Ishikawa (cell line): ENCODE measurements around the gene CLN6.
A peak's percentile ranks its signal among the peaks of the same experiment; 100 is the strongest.

Experiments
- CEBPB ChIP-seq: IDR thresholded peaks from 2 replicates; pipeline ENCODE4 v1.6.1; 2012
- CREB1 ChIP-seq: IDR thresholded peaks from 2 replicates; pipeline ENCODE4 v1.6.1; 2012; ENCODE audit warnings: low read depth
- EGR1 ChIP-seq: IDR thresholded peaks from 2 replicates; pipeline ENCODE4 v1.6.1; 2012
- EP300 ChIP-seq: IDR thresholded peaks from 2 replicates; pipeline ENCODE4 v1.6.1; 2012; ENCODE audit warnings: borderline replicate concordance
- FOXM1 ChIP-seq: IDR thresholded peaks from 2 replicates; pipeline ENCODE4 v1.6.1; 2012; ENCODE audit warnings: low read depth, borderline replicate concordance
- NFIC ChIP-seq: IDR thresholded peaks from 2 replicates; pipeline ENCODE4 v1.6.1; 2012
- RAD21 ChIP-seq: IDR thresholded peaks from 2 replicates; pipeline ENCODE4 v1.6.1; 2012; ENCODE audit warnings: low read depth
- TAF1 ChIP-seq: IDR thresholded peaks from 2 replicates; pipeline ENCODE4 v1.6.1; 2012; ENCODE audit warnings: low read depth, mild to moderate bottlenecking
- TCF12 ChIP-seq: IDR thresholded peaks from 2 replicates; pipeline ENCODE4 v1.6.1; 2012; ENCODE audit warnings: low read depth
- TEAD4 ChIP-seq: IDR thresholded peaks from 2 replicates; pipeline ENCODE4 v1.6.1; 2012
- USF1 ChIP-seq: IDR thresholded peaks from 2 replicates; pipeline ENCODE4 v1.6.1; 2012
- YY1 ChIP-seq: IDR thresholded peaks from 2 replicates; pipeline ENCODE4 v1.6.1; 2012; ENCODE audit warnings: low read depth
- ZBTB7A ChIP-seq: IDR thresholded peaks from 2 replicates; pipeline ENCODE4 v1.6.1; 2012; ENCODE audit warnings: low read depth
- TF ChIP-seq, protein P1 (sequence below): IDR thresholded peaks from 2 replicates; pipeline ENCODE4 v1.6.1; 2012; ENCODE audit warnings: low read depth, mild to moderate bottlenecking
- TF ChIP-seq, protein P2 (sequence below): IDR thresholded peaks from 2 replicates; pipeline ENCODE4 v1.6.1; 2012

The CLN6 gene

GRCh38 chr15:68252925-68253534, 23.5 kb upstream of the CLN6 start:
- TF ChIP-seq RAD21 (peak; percentile 84), ZBTB7A (no peak)

DNA sequence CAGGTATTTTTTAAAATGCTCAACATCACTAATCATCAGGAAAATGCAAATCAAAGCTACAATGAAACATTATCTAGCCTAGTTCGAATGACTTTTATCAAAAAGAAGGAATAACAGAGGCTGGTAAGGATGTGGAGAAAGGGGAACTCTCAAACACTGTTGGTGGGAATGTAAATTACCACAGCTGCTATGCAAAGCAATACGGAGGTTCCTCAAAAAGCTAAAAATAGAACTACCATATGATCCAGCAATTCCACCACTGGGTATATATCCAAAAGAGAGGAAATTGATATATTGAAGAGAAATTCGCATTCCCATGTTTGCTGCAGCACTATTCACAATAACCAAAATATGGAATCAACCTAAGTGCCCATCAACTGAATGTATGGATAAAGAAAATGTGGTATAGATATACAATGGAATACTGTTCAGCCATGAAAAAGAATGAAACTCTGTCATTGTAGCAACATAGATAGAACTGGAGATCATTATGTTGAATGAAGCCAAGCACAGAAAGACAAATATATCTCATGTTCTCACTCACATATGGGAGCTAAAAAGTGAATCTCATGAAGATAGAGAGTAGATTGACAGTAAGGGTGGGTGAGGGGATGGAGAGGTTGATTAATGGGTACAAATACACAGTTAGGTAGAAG, 19.7 kb upstream of the CLN6 start:
- TF ChIP-seq, protein P1, sequence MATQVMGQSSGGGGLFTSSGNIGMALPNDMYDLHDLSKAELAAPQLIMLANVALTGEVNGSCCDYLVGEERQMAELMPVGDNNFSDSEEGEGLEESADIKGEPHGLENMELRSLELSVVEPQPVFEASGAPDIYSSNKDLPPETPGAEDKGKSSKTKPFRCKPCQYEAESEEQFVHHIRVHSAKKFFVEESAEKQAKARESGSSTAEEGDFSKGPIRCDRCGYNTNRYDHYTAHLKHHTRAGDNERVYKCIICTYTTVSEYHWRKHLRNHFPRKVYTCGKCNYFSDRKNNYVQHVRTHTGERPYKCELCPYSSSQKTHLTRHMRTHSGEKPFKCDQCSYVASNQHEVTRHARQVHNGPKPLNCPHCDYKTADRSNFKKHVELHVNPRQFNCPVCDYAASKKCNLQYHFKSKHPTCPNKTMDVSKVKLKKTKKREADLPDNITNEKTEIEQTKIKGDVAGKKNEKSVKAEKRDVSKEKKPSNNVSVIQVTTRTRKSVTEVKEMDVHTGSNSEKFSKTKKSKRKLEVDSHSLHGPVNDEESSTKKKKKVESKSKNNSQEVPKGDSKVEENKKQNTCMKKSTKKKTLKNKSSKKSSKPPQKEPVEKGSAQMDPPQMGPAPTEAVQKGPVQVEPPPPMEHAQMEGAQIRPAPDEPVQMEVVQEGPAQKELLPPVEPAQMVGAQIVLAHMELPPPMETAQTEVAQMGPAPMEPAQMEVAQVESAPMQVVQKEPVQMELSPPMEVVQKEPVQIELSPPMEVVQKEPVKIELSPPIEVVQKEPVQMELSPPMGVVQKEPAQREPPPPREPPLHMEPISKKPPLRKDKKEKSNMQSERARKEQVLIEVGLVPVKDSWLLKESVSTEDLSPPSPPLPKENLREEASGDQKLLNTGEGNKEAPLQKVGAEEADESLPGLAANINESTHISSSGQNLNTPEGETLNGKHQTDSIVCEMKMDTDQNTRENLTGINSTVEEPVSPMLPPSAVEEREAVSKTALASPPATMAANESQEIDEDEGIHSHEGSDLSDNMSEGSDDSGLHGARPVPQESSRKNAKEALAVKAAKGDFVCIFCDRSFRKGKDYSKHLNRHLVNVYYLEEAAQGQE: no peak
- TF ChIP-seq TAF1 (no peak), CEBPB (no peak), TCF12 (no peak), TEAD4 (no peak), CREB1 (no peak), EGR1 (no peak), USF1 (no peak), YY1 (no peak), NFIC (no peak), FOXM1 (no peak)
- TF ChIP-seq, protein P2, sequence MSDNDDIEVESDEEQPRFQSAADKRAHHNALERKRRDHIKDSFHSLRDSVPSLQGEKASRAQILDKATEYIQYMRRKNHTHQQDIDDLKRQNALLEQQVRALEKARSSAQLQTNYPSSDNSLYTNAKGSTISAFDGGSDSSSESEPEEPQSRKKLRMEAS: no peak

GRCh38 chr15:68244235-68244634, 14.7 kb upstream of the CLN6 start:
- TF ChIP-seq TCF12 (no peak), TAF1 (no peak)
- TF ChIP-seq, protein P2: no peak
- TF ChIP-seq, protein P1: no peak

DNA sequence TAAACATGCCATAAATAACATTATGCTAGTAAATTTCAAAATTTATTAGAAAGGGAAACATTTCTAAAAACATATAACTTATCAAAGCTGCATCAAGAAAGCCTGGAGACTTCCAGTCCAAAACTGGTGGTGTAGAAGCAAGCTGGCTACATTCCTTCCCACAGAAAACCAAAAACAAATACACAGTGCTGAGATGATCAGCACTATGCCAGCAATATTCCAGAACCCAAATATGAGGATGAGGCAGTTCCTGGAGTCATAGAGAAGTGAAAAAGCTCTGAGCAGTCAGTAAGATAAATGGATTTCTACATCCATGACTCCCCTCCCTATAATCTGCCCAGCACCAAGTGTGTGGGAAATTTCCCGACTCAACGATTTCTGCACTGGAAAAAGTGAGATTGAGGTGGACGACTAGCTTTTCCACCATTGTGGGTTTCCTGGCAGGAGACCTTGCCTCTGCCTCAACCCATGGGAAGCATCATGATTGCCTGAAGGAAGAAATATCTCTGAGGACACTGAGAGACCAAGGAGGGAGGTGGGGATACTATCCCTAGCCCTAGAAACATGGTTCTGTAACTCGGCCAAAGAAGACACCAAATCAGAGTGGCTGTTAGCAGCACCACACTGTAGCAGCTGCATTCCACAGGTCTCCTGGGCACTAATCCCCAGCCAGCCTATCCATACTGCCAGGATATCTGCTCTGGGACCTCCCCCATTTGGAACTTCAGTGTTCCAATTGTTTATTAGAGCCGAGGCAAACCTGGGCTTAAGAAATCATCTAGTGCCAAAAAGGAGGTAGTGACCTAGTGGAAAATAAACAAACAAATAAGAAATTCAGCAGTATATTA, 11.8 kb upstream of the CLN6 start:
- TF ChIP-seq, protein P2: no peak
- TF ChIP-seq TAF1 (no peak), NFIC (no peak), RAD21 (no peak), YY1 (no peak), TCF12 (no peak), FOXM1 (no peak), CREB1 (no peak), EP300 (no peak), USF1 (no peak), CEBPB (no peak), TEAD4 (no peak), EGR1 (no peak), ZBTB7A (no peak)
- TF ChIP-seq, protein P1: no peak
